Measurements from ENCODE around the gene NCKAP1. TPM values are rescaled to one million over a fixed set of nuclear protein-coding genes. Genes with fewer than 3 reads are reported as not detected.

NCKAP1 gene
- total RNA-seq, 1 experiment from 2014 or later, result 76.2 TPM

DNA sequence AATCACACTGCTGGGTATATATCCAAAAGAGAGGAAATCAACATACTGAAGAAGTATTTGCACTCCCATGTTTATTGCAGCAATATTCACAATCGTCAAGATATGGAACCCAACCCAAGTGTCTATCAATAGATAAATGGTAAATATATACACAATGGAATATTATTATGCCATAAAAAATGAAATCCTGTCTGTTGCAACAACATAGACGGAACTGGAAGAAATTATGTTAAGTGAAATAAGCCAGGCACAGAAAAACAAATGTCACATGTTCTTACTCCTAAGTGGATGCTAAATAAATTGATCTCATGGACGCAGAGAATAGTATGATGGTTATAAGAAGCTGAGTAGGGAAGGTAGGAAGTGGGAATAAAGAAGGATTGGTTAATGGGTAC lies 65.7 kb downstream of the NCKAP1 start:
- H3K36me3 ChIP-seq (ENCODE audit: low read depth, low read length), result peaks cover 53% of the 10 kb centered on the region
- no peak overlapping the region for H3K9ac ChIP-seq (ENCODE audit: low read length)
- TF ChIP-seq EZH2 (IDR thresholded peaks at IDR 0.05; ENCODE audit: low read length, unreplicated experiment) (no peak), EZH2phosphoT487 (IDR thresholded peaks at IDR 0.05; ENCODE audit: borderline replicate concordance, low read length) (no peak)
- TF ChIP-seq, protein P1, sequence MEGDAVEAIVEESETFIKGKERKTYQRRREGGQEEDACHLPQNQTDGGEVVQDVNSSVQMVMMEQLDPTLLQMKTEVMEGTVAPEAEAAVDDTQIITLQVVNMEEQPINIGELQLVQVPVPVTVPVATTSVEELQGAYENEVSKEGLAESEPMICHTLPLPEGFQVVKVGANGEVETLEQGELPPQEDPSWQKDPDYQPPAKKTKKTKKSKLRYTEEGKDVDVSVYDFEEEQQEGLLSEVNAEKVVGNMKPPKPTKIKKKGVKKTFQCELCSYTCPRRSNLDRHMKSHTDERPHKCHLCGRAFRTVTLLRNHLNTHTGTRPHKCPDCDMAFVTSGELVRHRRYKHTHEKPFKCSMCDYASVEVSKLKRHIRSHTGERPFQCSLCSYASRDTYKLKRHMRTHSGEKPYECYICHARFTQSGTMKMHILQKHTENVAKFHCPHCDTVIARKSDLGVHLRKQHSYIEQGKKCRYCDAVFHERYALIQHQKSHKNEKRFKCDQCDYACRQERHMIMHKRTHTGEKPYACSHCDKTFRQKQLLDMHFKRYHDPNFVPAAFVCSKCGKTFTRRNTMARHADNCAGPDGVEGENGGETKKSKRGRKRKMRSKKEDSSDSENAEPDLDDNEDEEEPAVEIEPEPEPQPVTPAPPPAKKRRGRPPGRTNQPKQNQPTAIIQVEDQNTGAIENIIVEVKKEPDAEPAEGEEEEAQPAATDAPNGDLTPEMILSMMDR (conservative IDR thresholded peaks at IDR 0.05; ENCODE audit: low read depth, low read length), result no peak
- no peak for ATAC-seq
- ChIA-PET CTCF (no interaction called here), POLR2A (ENCODE audit: unreplicated experiment) (no interaction called here)
- H3K4me3 ChIP-seq (ENCODE audit: low read length), result no peak overlapping the region
- no peak overlapping the region for H3K4me2 ChIP-seq (ENCODE audit: low read length)
- no peak for DNase-seq
- no peaks in the 10 kb centered on the region for H3K9me3 ChIP-seq (ENCODE audit: low read length)
- no peak overlapping the region for H3K27ac ChIP-seq (ENCODE audit: low read length)
- H3K4me1 ChIP-seq (ENCODE audit: insufficient read depth, low read length), result no peaks in the 10 kb centered on the region
- no TSS peak for BruUV-seq (replicated peaks)
- no peaks in the 10 kb centered on the region for H3K9me2 ChIP-seq (replicated peaks; ENCODE audit: low read length)
- no peaks in the 10 kb centered on the region for H4K20me1 ChIP-seq (ENCODE audit: low read length)
- H3F3A ChIP-seq (ENCODE audit: low read length, unreplicated experiment), result no peaks in the 10 kb centered on the region
- no peak overlapping the region for H2AFZ ChIP-seq (ENCODE audit: low read length)
- intact Hi-C loops (cut with micrococcal nuclease), result no loop called here
- no peaks in the 10 kb centered on the region for H3K79me2 ChIP-seq (ENCODE audit: low read length)
- H3K27me3 ChIP-seq (ENCODE audit: low read length), result no peaks in the 10 kb centered on the region

DNA sequence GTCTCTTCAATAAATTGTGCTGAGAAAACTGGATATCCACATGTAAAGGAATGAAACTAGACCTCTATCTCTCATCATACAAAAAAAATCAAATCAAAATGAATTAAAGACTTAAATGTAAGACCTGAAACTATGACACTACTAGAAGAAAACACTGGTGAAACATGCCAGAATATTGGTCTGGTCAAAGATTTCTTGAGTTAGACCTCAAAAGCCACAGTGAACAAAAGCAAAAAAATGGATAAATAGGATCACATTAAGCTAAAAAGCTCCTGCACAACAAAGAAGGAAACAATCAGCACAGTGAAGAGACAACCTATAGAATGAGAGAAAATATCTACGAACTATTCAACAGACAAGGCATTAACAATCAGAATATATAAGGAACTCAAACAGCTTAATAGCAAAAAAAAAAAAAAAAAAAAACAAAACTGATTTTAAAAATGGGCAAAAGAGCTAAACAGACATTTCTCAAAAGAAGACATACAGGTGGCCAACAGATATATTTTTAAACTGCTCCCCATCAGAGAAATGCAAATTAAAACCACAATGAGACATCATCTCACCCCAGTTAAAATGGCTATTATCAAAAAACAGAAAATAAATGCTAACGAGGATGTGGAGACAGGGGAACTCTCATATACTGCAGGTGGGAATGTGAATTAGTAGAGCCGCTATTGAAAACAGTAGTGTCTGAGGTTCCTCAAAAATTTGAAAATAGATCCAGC lies 66.3 kb downstream of the NCKAP1 start:
- Histone ChIP-seq H3K4me1 (ENCODE audit: insufficient read depth, low read length) (no peaks in the 10 kb centered on the region), H3K4me3 (ENCODE audit: low read length) (no peak overlapping the region), H3K27me3 (ENCODE audit: low read length) (no peaks in the 10 kb centered on the region), H3K79me2 (ENCODE audit: low read length) (no peaks in the 10 kb centered on the region), H3K4me2 (ENCODE audit: low read length) (no peak overlapping the region), H3K9ac (ENCODE audit: low read length) (no peak overlapping the region), H3K9me3 (ENCODE audit: low read length) (no peaks in the 10 kb centered on the region), H3F3A (ENCODE audit: low read length, unreplicated experiment) (no peaks in the 10 kb centered on the region), H3K36me3 (ENCODE audit: low read depth, low read length) (peaks cover 53% of the 10 kb centered on the region), H3K9me2 (replicated peaks; ENCODE audit: low read length) (no peaks in the 10 kb centered on the region), H3K27ac (ENCODE audit: low read length) (no peak overlapping the region), H2AFZ (ENCODE audit: low read length) (no peak overlapping the region), H4K20me1 (ENCODE audit: low read length) (no peaks in the 10 kb centered on the region)
- ChIA-PET POLR2A (ENCODE audit: unreplicated experiment) (no interaction called here), CTCF (no interaction called here)
- no peak for DNase-seq
- intact Hi-C loops (cut with micrococcal nuclease), result no loop called here
- ATAC-seq, result no peak
- BruUV-seq (replicated peaks), result no TSS peak
- no peak for TF ChIP-seq EZH2 (IDR thresholded peaks at IDR 0.05; ENCODE audit: low read length, unreplicated experiment)
- TF ChIP-seq EZH2phosphoT487 (IDR thresholded peaks at IDR 0.05; ENCODE audit: borderline replicate concordance, low read length), result no peak
- TF ChIP-seq, protein P1 (conservative IDR thresholded peaks at IDR 0.05; ENCODE audit: low read depth, low read length), result no peak

DNA sequence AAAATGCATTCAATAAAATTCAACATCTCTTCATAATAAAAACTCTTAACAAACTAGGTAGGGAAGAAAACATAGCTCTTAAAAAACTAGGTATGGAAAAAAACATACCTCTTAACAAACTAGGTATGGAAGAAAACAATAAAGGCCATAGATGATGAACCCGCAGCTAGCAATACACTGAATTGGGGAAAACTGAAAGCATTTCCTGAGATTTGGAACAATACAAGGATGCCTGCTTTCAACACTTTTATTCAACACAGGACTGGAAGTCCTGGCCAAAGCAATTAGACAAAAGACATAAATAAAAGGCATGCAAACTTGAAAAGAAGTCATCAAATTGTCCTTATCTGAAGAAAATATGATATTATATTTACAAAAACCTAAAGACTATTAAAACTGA lies 67.8 kb downstream of the NCKAP1 start:
- intact Hi-C loops (cut with micrococcal nuclease), result no loop called here
- Histone ChIP-seq H3K4me3 (ENCODE audit: low read length) (no peak overlapping the region), H3K27me3 (ENCODE audit: low read length) (no peaks in the 10 kb centered on the region), H3K36me3 (ENCODE audit: low read depth, low read length) (peaks cover 57% of the 10 kb centered on the region), H3K9me3 (ENCODE audit: low read length) (no peaks in the 10 kb centered on the region), H3K4me1 (ENCODE audit: insufficient read depth, low read length) (no peaks in the 10 kb centered on the region), H3K9me2 (replicated peaks; ENCODE audit: low read length) (no peaks in the 10 kb centered on the region), H3K4me2 (ENCODE audit: low read length) (no peak overlapping the region), H3K79me2 (ENCODE audit: low read length) (no peaks in the 10 kb centered on the region), H3K27ac (ENCODE audit: low read length) (no peak overlapping the region), H2AFZ (ENCODE audit: low read length) (no peak overlapping the region), H3F3A (ENCODE audit: low read length, unreplicated experiment) (no peaks in the 10 kb centered on the region), H4K20me1 (ENCODE audit: low read length) (no peaks in the 10 kb centered on the region), H3K9ac (ENCODE audit: low read length) (no peak overlapping the region)
- DNase-seq (no peak), ATAC-seq (no peak)
- CTCF ChIA-PET, result no interaction called here
- TF ChIP-seq EZH2phosphoT487 (IDR thresholded peaks at IDR 0.05; ENCODE audit: borderline replicate concordance, low read length), result no peak
- TF ChIP-seq, protein P1 (conservative IDR thresholded peaks at IDR 0.05; ENCODE audit: low read depth, low read length), result no peak
- no peak for TF ChIP-seq EZH2 (IDR thresholded peaks at IDR 0.05; ENCODE audit: low read length, unreplicated experiment)
- BruUV-seq (replicated peaks), result no TSS peak
- POLR2A ChIA-PET (ENCODE audit: unreplicated experiment), result no interaction called here
